GM18873 (cell line): ENCODE results near the gene GPR108.

Source experiments
- ATAC-seq: cut with Tn5 transposase; IDR thresholded peaks from one replicate; pipeline ENCODE4 v1.9.1; 2021; ENCODE audit warnings: mild to moderate bottlenecking, moderate library complexity, moderate number of reproducible peaks; ENCODE audit not compliant: unreplicated experiment, low FRiP score

The GPR108 gene

DNA sequence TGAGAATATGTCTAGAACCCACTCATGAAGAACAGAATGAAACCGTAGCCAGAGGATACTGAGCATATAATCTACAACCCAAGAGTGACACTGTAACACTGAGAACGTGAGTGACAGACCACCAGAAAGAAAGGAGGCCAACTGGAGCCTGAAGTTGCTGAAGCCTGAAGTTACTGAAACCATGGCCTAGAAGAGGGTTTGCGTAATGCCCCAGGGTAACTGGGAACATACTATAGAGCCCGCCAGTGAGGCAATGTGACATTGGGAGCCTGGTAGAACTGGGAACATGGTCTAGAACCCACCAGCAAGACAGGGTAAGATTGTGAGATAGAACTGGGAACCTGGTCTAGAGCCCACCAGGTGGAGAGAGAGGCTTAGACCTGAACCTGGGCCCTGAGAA lies 51.9 kb downstream of the GPR108 start:
- ATAC-seq = no peak

- ATAC-seq = no peak
Measured at GRCh38 chr19:6683971-6684370, 53.4 kb downstream of the GPR108 start.

GRCh38 chr19:6682607-6683128 lies 54.7 kb downstream of the GPR108 start:
- no peak for ATAC-seq

- ATAC-seq = no peak
Measured at GRCh38 chr19:6680141-6680540, 57.2 kb downstream of the GPR108 start.
